ENCODE results near the gene MOB2. TPM values are rescaled to one million over a fixed set of nuclear protein-coding genes. Genes with fewer than 3 reads are reported as not detected.

MOB2 gene
- total RNA-seq, 1 donor from 2014 or later: 34.1 TPM

- peak overlapping the region; percentile 78 for H3K27ac ChIP-seq
- H3K36me3 ChIP-seq: peaks cover 0 to 23% of the 10 kb centered on the region in 2 donors
- no peaks in the 10 kb centered on the region for H3K27me3 ChIP-seq
- H3K4me3 ChIP-seq: no peak overlapping the region
- H3K9me3 ChIP-seq: no peaks in the 10 kb centered on the region
- TF ChIP-seq POLR2A (IDR thresholded peaks at IDR 0.05) (no peak), POLR2AphosphoS5 (IDR thresholded peaks at IDR 0.05; ENCODE audit: insufficient read depth in 1 of 2, low read depth in 1 of 2) (no peak), CTCF (IDR thresholded peaks at IDR 0.05) (no peak)
- intact Hi-C loops (cut with DNase I): no loop called here
- peaks cover 54% of the 10 kb centered on the region for H3K4me1 ChIP-seq
- DNase-seq (ENCODE audit: extremely low spot score in 2 of 2): no peak
Measured at GRCh38 chr11:1482581-1483444, 3.8 kb downstream of the MOB2 start.

DNA sequence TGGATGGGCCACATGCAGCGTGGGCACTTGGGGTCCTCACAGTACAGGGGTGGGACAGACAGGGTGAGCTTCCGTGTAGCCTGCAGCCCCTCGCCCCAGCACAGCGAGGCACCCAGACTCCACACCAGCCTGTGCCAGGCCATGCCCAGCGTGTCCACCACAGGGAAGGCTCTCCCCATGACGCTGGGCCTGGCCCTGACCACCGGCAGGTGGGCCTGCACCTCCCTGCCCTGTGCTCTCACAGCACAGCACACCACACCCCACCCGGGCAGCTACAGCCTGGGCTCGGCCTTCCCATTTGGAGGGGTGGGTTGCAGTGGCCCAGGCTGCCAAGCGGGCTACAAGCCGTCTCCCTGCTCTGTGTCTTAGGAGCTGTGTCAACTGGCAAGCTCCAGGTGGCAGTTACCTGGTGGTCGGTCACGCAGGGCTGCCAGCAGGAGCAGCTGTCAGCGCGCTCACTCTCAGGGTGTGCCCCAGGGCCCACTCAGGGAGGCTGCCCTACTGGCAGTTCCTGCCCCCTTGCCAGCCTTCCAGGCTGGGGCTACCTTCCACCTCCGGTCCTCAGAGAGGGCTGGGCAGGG, 4.6 kb downstream of the MOB2 start:
- Histone ChIP-seq H3K27ac (peak overlapping the region; percentile 78), H3K27me3 (no peaks in the 10 kb centered on the region), H3K9me3 (no peaks in the 10 kb centered on the region), H3K4me3 (no peak overlapping the region), H3K4me1 (peaks cover 45% of the 10 kb centered on the region), H3K36me3 (peaks cover 0 to 23% of the 10 kb centered on the region in 2 donors)
- TF ChIP-seq CTCF (IDR thresholded peaks at IDR 0.05) (no peak), POLR2A (IDR thresholded peaks at IDR 0.05) (no peak), POLR2AphosphoS5 (IDR thresholded peaks at IDR 0.05; ENCODE audit: insufficient read depth in 1 of 2, low read depth in 1 of 2) (no peak)
- intact Hi-C loops (cut with DNase I): no loop called here
- DNase-seq (ENCODE audit: extremely low spot score in 2 of 2): no peak

GRCh38 chr11:1481483-1481825, 5.1 kb downstream of the MOB2 start:
- intact Hi-C loops (cut with DNase I): no loop called here
- no peaks in the 10 kb centered on the region for H3K9me3 ChIP-seq
- peaks cover 41% of the 10 kb centered on the region for H3K4me1 ChIP-seq
- no peak for DNase-seq (ENCODE audit: extremely low spot score in 2 of 2)
- peaks cover 0 to 23% of the 10 kb centered on the region in 2 donors for H3K36me3 ChIP-seq
- TF ChIP-seq POLR2AphosphoS5 (IDR thresholded peaks at IDR 0.05; ENCODE audit: insufficient read depth in 1 of 2, low read depth in 1 of 2): no peak
- TF ChIP-seq POLR2A (IDR thresholded peaks at IDR 0.05): no peak
- no peak for TF ChIP-seq CTCF (IDR thresholded peaks at IDR 0.05)
- peak overlapping the region; percentile 78 for H3K27ac ChIP-seq
- no peaks in the 10 kb centered on the region for H3K27me3 ChIP-seq
- H3K4me3 ChIP-seq: no peak overlapping the region

DNA sequence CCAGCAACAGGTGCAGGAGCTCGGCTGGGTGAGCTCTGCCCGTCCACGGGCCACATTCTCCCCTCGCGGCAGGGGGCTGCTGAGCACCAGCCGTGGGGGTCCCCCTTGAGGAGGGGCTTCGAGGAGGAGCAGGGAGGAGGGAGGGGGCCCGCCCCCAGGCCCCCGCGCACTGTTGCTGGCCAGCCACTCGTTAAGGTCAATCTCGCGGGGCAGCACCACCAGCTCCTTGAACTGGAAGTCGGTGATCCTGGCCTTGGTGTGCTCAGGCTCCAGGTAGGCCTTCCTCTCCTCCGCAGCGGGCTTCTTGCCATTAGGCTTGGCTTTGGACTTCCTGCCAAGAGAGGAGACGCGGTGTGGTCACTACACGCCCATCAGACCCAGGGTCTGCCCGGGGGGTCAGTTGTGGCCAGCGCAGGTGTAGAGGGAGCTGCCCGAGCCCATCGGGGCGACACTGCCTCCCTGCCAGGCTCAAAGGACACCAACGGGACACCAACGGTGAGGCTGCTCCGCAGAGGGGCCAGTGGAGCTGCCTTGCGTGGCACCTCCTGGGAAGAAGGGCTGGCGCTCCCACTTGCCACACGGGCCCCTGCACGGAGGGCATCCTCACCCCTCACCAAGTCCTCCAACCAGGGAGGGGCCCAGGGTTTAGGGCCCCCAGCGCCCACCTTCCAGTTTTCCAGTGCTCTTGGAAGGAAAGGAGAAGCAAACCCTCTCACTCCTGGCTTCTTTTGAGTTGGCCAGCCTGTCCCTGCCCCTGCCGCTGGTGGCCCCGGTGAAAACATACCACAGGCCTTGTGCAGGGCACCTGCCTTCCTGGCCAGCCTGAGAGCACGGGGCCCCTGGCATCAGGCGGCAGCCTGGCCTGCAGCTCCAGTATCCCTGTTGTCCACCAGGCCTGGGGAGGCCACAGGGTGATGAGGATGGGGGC, 5.8 kb downstream of the MOB2 start:
- Histone ChIP-seq H3K4me3 (no peak overlapping the region), H3K27me3 (no peaks in the 10 kb centered on the region), H3K4me1 (peaks cover 34% of the 10 kb centered on the region), H3K27ac (peak overlapping the region; percentile 78), H3K36me3 (peaks cover 0 to 26% of the 10 kb centered on the region in 2 donors), H3K9me3 (no peaks in the 10 kb centered on the region)
- intact Hi-C loops (cut with DNase I): no loop called here
- DNase-seq (ENCODE audit: extremely low spot score in 2 of 2): no peak
- no peak for TF ChIP-seq CTCF (IDR thresholded peaks at IDR 0.05)
- TF ChIP-seq POLR2A (IDR thresholded peaks at IDR 0.05): no peak
- no peak for TF ChIP-seq POLR2AphosphoS5 (IDR thresholded peaks at IDR 0.05; ENCODE audit: insufficient read depth in 1 of 2, low read depth in 1 of 2)

Data from vagina (tissue), 2 donors.